CD4-positive, alpha-beta T cell (primary cell): ENCODE measurements around the gene CAND2. TPM values are rescaled to one million over a fixed set of nuclear protein-coding genes. Genes with fewer than 3 reads are reported as not detected.
"Not testable (repeated sequence)": the region's sequence is repeated elsewhere in the genome, so short reads cannot be mapped to it uniquely, and the experiment has no call there.

Experiments
- ATAC-seq: fragments of 200-7000 bp; cut with Tn5 transposase; one replicate; pipeline ENCODE4 v1.10.0; 2022; ENCODE audit warnings: mild to moderate bottlenecking; ENCODE audit not compliant: poor library complexity
- CTCF ChIA-PET: fragments of 350-600 bp; sonication (Branson Sonifier 250); formaldehyde crosslinking; loops from one replicate; lab custom pipeline; 2021; ENCODE audit warnings: antibody characterized with exemption, inconsistent platforms; lab: Charles Lee
- POLR2A ChIA-PET: fragments of 350-600 bp; sonication (Branson Sonifier 250); formaldehyde crosslinking; loops from one replicate; lab custom pipeline; 2021; ENCODE audit warnings: antibody characterized with exemption, inconsistent platforms; lab: Charles Lee
- DNase-seq, 14 experiments: peaks; one replicate each; pipeline ENCODE4 v3.0.0-alpha.2; 2013 to 2020; ENCODE audit warnings: mixed read lengths in 2 of 14
- H3K27ac ChIP-seq, 2 donors: one replicate each; pipeline versions ENCODE4 v1.5.1 to v1.7.0; 2013; ENCODE audit warnings: low read length in 2 of 2, low read depth in 1 of 2, mild to moderate bottlenecking in 1 of 2
- H3K27me3 ChIP-seq, 2 experiments: 1 replicate in 1 of 2; 2 replicates in 1 of 2; pipeline versions ENCODE4 v1.6.1 to v1.7.0; 2013; ENCODE audit warnings: low read length in 2 of 2, control low read depth in 1 of 2, mild to moderate bottlenecking in 1 of 2, moderate library complexity in 1 of 2; ENCODE audit not compliant: insufficient read depth in 2 of 2, control insufficient read depth in 1 of 2
- H3K36me3 ChIP-seq: one replicate; pipeline ENCODE4 v1.6.1; 2013; ENCODE audit warnings: low read length, control low read depth; ENCODE audit not compliant: insufficient read depth
- H3K4me1 ChIP-seq: one replicate; pipeline ENCODE4 v1.6.1; 2013; ENCODE audit warnings: low read length, control low read depth; ENCODE audit not compliant: insufficient read depth
- H3K4me3 ChIP-seq: one replicate; pipeline ENCODE4 v1.5.1; 2013; ENCODE audit warnings: mild to moderate bottlenecking, low read length, moderate library complexity
- H3K9me3 ChIP-seq, 2 experiments: 1 replicate in 1 of 2; 2 replicates in 1 of 2; pipeline versions ENCODE4 v1.6.1 to v1.7.0; 2013; ENCODE audit warnings: low read length in 2 of 2, mild to moderate bottlenecking in 2 of 2, control low read depth in 1 of 2, moderate library complexity in 1 of 2; ENCODE audit not compliant: control insufficient read depth in 1 of 2, insufficient read depth in 1 of 2
- H3K27ac Mint-ChIP-seq: one replicate; pipeline ENCODE4 v1.8.0; 2020; ENCODE audit warnings: mixed read lengths
- H3K27me3 Mint-ChIP-seq: one replicate; pipeline ENCODE4 v1.8.0; 2021; ENCODE audit warnings: mixed read lengths
- H3K36me3 Mint-ChIP-seq: one replicate; pipeline ENCODE4 v1.8.0; 2021; ENCODE audit warnings: low read depth, mixed read lengths
- H3K4me1 Mint-ChIP-seq: one replicate; pipeline ENCODE4 v1.8.0; 2021; ENCODE audit warnings: low read depth, mixed read lengths
- H3K4me3 Mint-ChIP-seq: one replicate; pipeline ENCODE4 v1.8.0; 2020; ENCODE audit warnings: mild to moderate bottlenecking, mixed read lengths
- H3K9me3 Mint-ChIP-seq: one replicate; pipeline ENCODE4 v1.8.0; 2020; ENCODE audit warnings: mixed read lengths
- intact Hi-C, 2 experiments: fragments of 100-400 bp; cut with DNase I in 1 of 2; cut with micrococcal nuclease in 1 of 2; formaldehyde crosslinking; loops; one replicate each; pipeline versions ENCODE4 v1.15.1 to v1.9.0; 2023 to 2025; cut with DNase I, micrococcal nuclease
- total RNA-seq, 174 experiments: library from RNA in 2 of 174; stranded (reverse) in 2 of 174; gene quantifications; one replicate each; pipeline ENCODE4 v1.2.3 and lab custom pipeline; 2021 to 2026
- TF ChIP-seq, protein P1 (sequence below): fragments of 200-600 bp; IDR thresholded peaks from one replicate; pipeline ENCODE4 v1.8.0; 2022; ENCODE audit warnings: antibody characterized with exemption, mild to moderate bottlenecking

CAND2 gene
- total RNA-seq, 2 experiments from 2014 or later, result 3.5 to 6.0 TPM

DNA sequence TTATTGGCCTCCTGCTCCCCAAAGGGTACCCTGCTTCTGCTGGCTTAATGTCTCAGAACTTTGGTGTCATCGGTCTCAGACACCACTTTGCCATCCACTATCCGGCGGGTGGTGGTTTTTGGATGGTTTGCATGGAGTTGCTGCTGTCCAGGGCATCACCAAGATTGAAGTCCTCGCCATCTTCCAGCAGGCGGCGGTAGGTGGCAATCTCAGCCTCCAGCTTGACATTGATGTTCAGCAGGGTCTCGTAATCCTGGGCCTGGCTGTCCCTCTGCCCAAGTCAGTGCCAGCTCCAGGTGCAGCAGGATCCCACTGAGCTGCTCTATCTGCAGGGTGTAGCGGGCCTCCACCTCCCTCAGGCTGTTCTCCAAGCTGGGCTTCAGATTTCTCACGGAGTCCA lies 9.1 kb upstream of the CAND2 start:
- DNase-seq, result peak; percentile 33 to 77 (median 56)
- ChIA-PET CTCF (interaction anchor here (0.6 to 2.2 kb wide), 5 partner anchors 9 to 65 kb away, joined by 3 to 15 read pairs (median 3); partner anchors contain the start of genes CAND2 and RPL32), POLR2A (interaction anchor here (1.0 to 1.3 kb wide), 2 partner anchors 23 to 54 kb away, joined by 3 to 6 read pairs; partner anchors contain the start of gene RPL32)
- H3K9me3 Mint-ChIP-seq, ATAC-seq, H3K4me1 ChIP-seq, H3K36me3 ChIP-seq, H3K27ac ChIP-seq, H3K9me3 ChIP-seq, H3K36me3 Mint-ChIP-seq, H3K4me3 ChIP-seq, H3K4me1 Mint-ChIP-seq, H3K27me3 ChIP-seq, H3K27ac Mint-ChIP-seq, H3K4me3 Mint-ChIP-seq: not testable (repeated sequence)
- TF ChIP-seq, protein P1, sequence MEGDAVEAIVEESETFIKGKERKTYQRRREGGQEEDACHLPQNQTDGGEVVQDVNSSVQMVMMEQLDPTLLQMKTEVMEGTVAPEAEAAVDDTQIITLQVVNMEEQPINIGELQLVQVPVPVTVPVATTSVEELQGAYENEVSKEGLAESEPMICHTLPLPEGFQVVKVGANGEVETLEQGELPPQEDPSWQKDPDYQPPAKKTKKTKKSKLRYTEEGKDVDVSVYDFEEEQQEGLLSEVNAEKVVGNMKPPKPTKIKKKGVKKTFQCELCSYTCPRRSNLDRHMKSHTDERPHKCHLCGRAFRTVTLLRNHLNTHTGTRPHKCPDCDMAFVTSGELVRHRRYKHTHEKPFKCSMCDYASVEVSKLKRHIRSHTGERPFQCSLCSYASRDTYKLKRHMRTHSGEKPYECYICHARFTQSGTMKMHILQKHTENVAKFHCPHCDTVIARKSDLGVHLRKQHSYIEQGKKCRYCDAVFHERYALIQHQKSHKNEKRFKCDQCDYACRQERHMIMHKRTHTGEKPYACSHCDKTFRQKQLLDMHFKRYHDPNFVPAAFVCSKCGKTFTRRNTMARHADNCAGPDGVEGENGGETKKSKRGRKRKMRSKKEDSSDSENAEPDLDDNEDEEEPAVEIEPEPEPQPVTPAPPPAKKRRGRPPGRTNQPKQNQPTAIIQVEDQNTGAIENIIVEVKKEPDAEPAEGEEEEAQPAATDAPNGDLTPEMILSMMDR, result peak; percentile 50
- H3K27me3 Mint-ChIP-seq, result peaks cover 30% of the 10 kb centered on the region
- intact Hi-C loops, result loop anchor here in 1 of 2 experiments (1.0 kb wide), 1 partner anchor 105 kb away; no protein-coding TSS in a partner anchor

DNA sequence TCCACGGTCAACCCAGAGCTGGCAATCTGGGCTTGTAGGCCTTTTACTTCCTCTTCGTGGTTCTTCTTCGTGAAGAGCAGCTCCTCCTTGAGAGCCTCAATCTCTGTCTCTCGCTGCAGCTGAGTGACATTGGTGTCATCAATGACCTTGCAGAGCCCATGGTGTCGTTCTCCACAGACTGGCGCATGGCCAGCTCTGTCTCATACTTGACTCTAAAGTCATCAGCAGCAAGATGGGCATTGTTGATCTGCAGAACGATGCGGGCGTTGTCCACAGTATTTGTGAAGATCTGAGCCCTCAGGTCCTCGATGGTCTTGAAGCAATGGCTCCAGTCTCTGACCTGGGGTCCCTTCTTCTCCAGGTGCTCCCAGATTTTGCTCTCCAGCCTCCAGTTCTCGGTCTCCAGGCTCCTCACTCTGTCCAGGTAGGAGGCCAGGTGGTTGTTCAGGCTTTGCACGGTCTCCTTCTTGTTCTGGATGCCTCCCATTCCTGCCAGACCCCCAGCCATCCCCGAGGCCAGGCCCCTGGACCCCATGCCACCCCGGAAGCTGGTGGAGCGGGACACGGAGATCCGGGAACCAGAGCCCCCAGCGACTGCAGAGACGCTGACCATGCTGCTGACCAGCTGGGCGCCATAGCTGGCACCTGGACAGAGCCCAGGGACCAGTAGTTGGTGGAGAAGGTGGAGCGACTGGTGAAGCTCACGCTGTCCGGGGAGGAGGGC lies 8.4 kb upstream of the CAND2 start:
- not testable (repeated sequence) for H3K9me3 Mint-ChIP-seq, DNase-seq, H3K27me3 ChIP-seq, H3K4me1 ChIP-seq, ATAC-seq, H3K36me3 ChIP-seq, H3K4me1 Mint-ChIP-seq, H3K27ac ChIP-seq, H3K27ac Mint-ChIP-seq, H3K4me3 Mint-ChIP-seq, H3K9me3 ChIP-seq, H3K36me3 Mint-ChIP-seq, H3K4me3 ChIP-seq
- intact Hi-C loops, result loop anchor here (1.0 to 2.0 kb wide), 2 partner anchors 21 to 104 kb away; no protein-coding TSS in a partner anchor
- CTCF ChIA-PET, result interaction anchor here (0.6 to 2.2 kb wide), 5 partner anchors 8 to 65 kb away, joined by 3 to 15 read pairs (median 3); partner anchors contain the start of genes CAND2 and RPL32
- peaks cover 22% of the 10 kb centered on the region for H3K27me3 Mint-ChIP-seq
- POLR2A ChIA-PET, result interaction anchor here (1.0 kb wide), 1 partner anchor 22 kb away, joined by 3 read pairs; no protein-coding TSS in a partner anchor

DNA sequence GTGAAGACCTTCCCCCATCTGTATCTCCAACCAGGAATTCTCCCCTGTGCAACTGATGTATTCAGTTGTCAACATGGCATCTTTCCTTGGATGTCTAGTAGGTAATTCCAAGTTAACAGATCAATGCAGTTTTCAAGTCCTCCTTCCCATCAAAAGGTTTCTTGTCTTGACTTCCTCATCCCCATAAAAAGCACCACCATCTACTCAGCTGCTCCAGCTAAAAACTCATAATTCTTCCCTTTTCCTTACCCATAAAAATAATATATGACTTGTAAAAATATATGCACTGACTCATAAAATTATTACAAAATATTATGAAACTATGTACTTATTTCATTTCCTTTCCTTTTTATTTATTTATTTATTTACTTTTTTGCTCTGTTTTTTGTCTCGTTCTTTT lies 5.0 kb upstream of the CAND2 start:
- no peak for ATAC-seq
- intact Hi-C loops, result no loop called here
- POLR2A ChIA-PET, result no interaction called here
- Histone ChIP-seq H3K9me3 (no peaks in the 10 kb centered on the region), H3K36me3 (no peaks in the 10 kb centered on the region), H3K4me3 (no peak overlapping the region), H3K27ac (no peak overlapping the region), H3K4me1 (peaks cover 7% of the 10 kb centered on the region), H3K27me3 (no peaks in the 10 kb centered on the region)
- Mint-ChIP-seq H3K27me3 (no peaks in the 10 kb centered on the region), H3K4me1 (peaks cover 14% of the 10 kb centered on the region), H3K36me3 (no peaks in the 10 kb centered on the region), H3K4me3 (no peak overlapping the region), H3K27ac (no peak overlapping the region), H3K9me3 (no peaks in the 10 kb centered on the region)
- CTCF ChIA-PET, result interaction anchor here (1.3 kb wide), 1 partner anchor 19 kb away, joined by 3 read pairs; no protein-coding TSS in a partner anchor
- DNase-seq, result no peak
- TF ChIP-seq, protein P1, result no peak
